Activated CD4-positive, alpha-beta T cell treated with anti-CD3 and anti-CD28 coated beads, Interleukin-2, amount 10 ng/mL, durations not matched to agents 24 days and 14 days (primary cell): Measurements from ENCODE around the gene ACSBG1. TPM values are rescaled to one million over a fixed set of nuclear protein-coding genes. Genes with fewer than 3 reads are reported as not detected.

Source experiments
- DNase-seq: peaks from one replicate; pipeline ENCODE4 v3.0.0; 2022
- H3K27ac Mint-ChIP-seq: one replicate; pipeline ENCODE4 v1.8.0; 2022; ENCODE audit warnings: mild to moderate bottlenecking, mixed read lengths
- H3K27me3 Mint-ChIP-seq: one replicate; pipeline ENCODE4 v1.8.0; 2022; ENCODE audit warnings: mixed read lengths
- H3K36me3 Mint-ChIP-seq: one replicate; pipeline ENCODE4 v1.8.0; 2022; ENCODE audit warnings: low read depth, mild to moderate bottlenecking, mixed read lengths
- H3K4me1 Mint-ChIP-seq: one replicate; pipeline ENCODE4 v1.8.0; 2021; ENCODE audit warnings: mixed read lengths
- H3K4me3 Mint-ChIP-seq: one replicate; pipeline ENCODE4 v1.8.0; 2022; ENCODE audit warnings: mild to moderate bottlenecking, moderate library complexity, mixed read lengths
- H3K9me3 Mint-ChIP-seq: one replicate; pipeline ENCODE4 v1.8.0; 2021; ENCODE audit warnings: mixed read lengths
- intact Hi-C: fragments of 100-400 bp; cut with micrococcal nuclease; formaldehyde crosslinking; loops from one replicate; pipeline ENCODE4 v1.15.1; 2023
- total RNA-seq: library from RNA; stranded (reverse); gene quantifications from 2 replicates; pipeline ENCODE4 v1.2.3, GENCODE V29; 2022

Gene ACSBG1
- not detected in 2 replicates for total RNA-seq

GRCh38 chr15:78234515-78235040 lies at the start of gene ACSBG1:
ACSBG1 (minus strand) TSS chr15:78234565; CDS start chr15:78234501, 64 bp downstream.
- H3K27me3 Mint-ChIP-seq = peaks cover 10% of the 10 kb centered on the region
- DNase-seq = no peak
- no peaks in the 10 kb centered on the region for H3K9me3 Mint-ChIP-seq
- intact Hi-C loops = no loop called here
- no peak within 1 kb of the TSS for H3K27ac Mint-ChIP-seq
- no peaks in the 10 kb centered on the region for H3K36me3 Mint-ChIP-seq
- no peak within 1 kb of the TSS for H3K4me3 Mint-ChIP-seq
- H3K4me1 Mint-ChIP-seq = peaks cover 6% of the 10 kb centered on the region

GRCh38 chr15:78282324-78282723 lies 48.0 kb upstream of the ACSBG1 start:
- intact Hi-C loops = no loop called here
- Mint-ChIP-seq H3K4me3 (no peak overlapping the region), H3K27ac (no peak overlapping the region), H3K27me3 (no peaks in the 10 kb centered on the region), H3K4me1 (peaks cover 2% of the 10 kb centered on the region), H3K9me3 (no peaks in the 10 kb centered on the region), H3K36me3 (peaks cover 40% of the 10 kb centered on the region)
- no peak for DNase-seq

- Mint-ChIP-seq H3K9me3 (no peaks in the 10 kb centered on the region), H3K27ac (no peak overlapping the region), H3K4me1 (peaks cover 2% of the 10 kb centered on the region), H3K4me3 (no peak overlapping the region), H3K36me3 (peaks cover 38% of the 10 kb centered on the region), H3K27me3 (no peaks in the 10 kb centered on the region)
- DNase-seq = no peak
- intact Hi-C loops = no loop called here
Observed at GRCh38 chr15:78280319-78281072, 46.1 kb upstream of the ACSBG1 start.

GRCh38 chr15:78276064-78276943 lies 41.9 kb upstream of the ACSBG1 start:
- peaks cover 2% of the 10 kb centered on the region for H3K4me1 Mint-ChIP-seq
- H3K9me3 Mint-ChIP-seq = no peaks in the 10 kb centered on the region
- no peak for DNase-seq
- H3K27ac Mint-ChIP-seq = no peak overlapping the region
- intact Hi-C loops = no loop called here
- no peak overlapping the region for H3K4me3 Mint-ChIP-seq
- H3K27me3 Mint-ChIP-seq = no peaks in the 10 kb centered on the region
- H3K36me3 Mint-ChIP-seq = peaks cover 46% of the 10 kb centered on the region

- Mint-ChIP-seq H3K27ac (no peak overlapping the region), H3K27me3 (no peaks in the 10 kb centered on the region), H3K9me3 (no peaks in the 10 kb centered on the region), H3K36me3 (peaks cover 40% of the 10 kb centered on the region), H3K4me1 (peaks cover 7% of the 10 kb centered on the region), H3K4me3 (no peak overlapping the region)
- DNase-seq = no peak
- intact Hi-C loops = no loop called here
Observed at GRCh38 chr15:78274994-78275393, 40.6 kb upstream of the ACSBG1 start.

GRCh38 chr15:78272776-78273175 lies 38.4 kb upstream of the ACSBG1 start:
- DNase-seq = no peak
- intact Hi-C loops = no loop called here
- H3K27ac Mint-ChIP-seq = no peak overlapping the region
- H3K4me1 Mint-ChIP-seq = peaks cover 7% of the 10 kb centered on the region
- H3K36me3 Mint-ChIP-seq = peaks cover 31% of the 10 kb centered on the region
- no peaks in the 10 kb centered on the region for H3K9me3 Mint-ChIP-seq
- H3K27me3 Mint-ChIP-seq = no peaks in the 10 kb centered on the region
- no peak overlapping the region for H3K4me3 Mint-ChIP-seq

- Mint-ChIP-seq H3K4me1 (peaks cover 9% of the 10 kb centered on the region), H3K4me3 (no peak overlapping the region), H3K9me3 (no peaks in the 10 kb centered on the region), H3K27ac (no peak overlapping the region), H3K36me3 (peaks cover 34% of the 10 kb centered on the region), H3K27me3 (no peaks in the 10 kb centered on the region)
- intact Hi-C loops = no loop called here
- no peak for DNase-seq
Observed at GRCh38 chr15:78272316-78272715, 38.0 kb upstream of the ACSBG1 start.

- peak overlapping the region; percentile 9 for H3K4me3 Mint-ChIP-seq
- H3K36me3 Mint-ChIP-seq = peaks cover 17% of the 10 kb centered on the region
- H3K4me1 Mint-ChIP-seq = peaks cover 26% of the 10 kb centered on the region
- H3K27me3 Mint-ChIP-seq = no peaks in the 10 kb centered on the region
- H3K9me3 Mint-ChIP-seq = no peaks in the 10 kb centered on the region
- DNase-seq = no peak
- intact Hi-C loops = no loop called here
- H3K27ac Mint-ChIP-seq = no peak overlapping the region
Observed at GRCh38 chr15:78266806-78267205, 32.4 kb upstream of the ACSBG1 start.

- intact Hi-C loops = no loop called here
- DNase-seq = no peak
- Mint-ChIP-seq H3K4me1 (peaks cover 26% of the 10 kb centered on the region), H3K4me3 (peak overlapping the region; percentile 90), H3K36me3 (peaks cover 17% of the 10 kb centered on the region), H3K9me3 (no peaks in the 10 kb centered on the region), H3K27ac (no peak overlapping the region), H3K27me3 (no peaks in the 10 kb centered on the region)
Observed at GRCh38 chr15:78266229-78266628, 31.9 kb upstream of the ACSBG1 start.

GRCh38 chr15:78265752-78266224 lies 31.4 kb upstream of the ACSBG1 start:
- peak overlapping the region; percentile 89 for H3K27ac Mint-ChIP-seq
- intact Hi-C loops = loop anchor here (2.0 kb wide), 1 partner anchor 33 kb away; the partner anchor contains the start of gene SKIC8
- H3K4me1 Mint-ChIP-seq = peaks cover 26% of the 10 kb centered on the region
- H3K36me3 Mint-ChIP-seq = peaks cover 17% of the 10 kb centered on the region
- peak overlapping the region; percentile 90 for H3K4me3 Mint-ChIP-seq
- DNase-seq = peak; percentile 63
- no peaks in the 10 kb centered on the region for H3K27me3 Mint-ChIP-seq
- H3K9me3 Mint-ChIP-seq = no peaks in the 10 kb centered on the region

GRCh38 chr15:78265137-78265460 lies 30.7 kb upstream of the ACSBG1 start:
- intact Hi-C loops = loop anchor here (2.0 kb wide), 1 partner anchor 34 kb away; the partner anchor contains the start of gene SKIC8
- Mint-ChIP-seq H3K9me3 (no peaks in the 10 kb centered on the region), H3K36me3 (peaks cover 12% of the 10 kb centered on the region), H3K4me1 (peaks cover 21% of the 10 kb centered on the region), H3K27me3 (no peaks in the 10 kb centered on the region), H3K27ac (peak overlapping the region; percentile 89), H3K4me3 (peak overlapping the region; percentile 90)
- no peak for DNase-seq

- Mint-ChIP-seq H3K27ac (peak within 1 kb of the TSS; percentile 89), H3K4me3 (peak within 1 kb of the TSS; percentile 90), H3K36me3 (peaks cover 10% of the 10 kb centered on the region), H3K27me3 (no peaks in the 10 kb centered on the region), H3K4me1 (peaks cover 19% of the 10 kb centered on the region), H3K9me3 (no peaks in the 10 kb centered on the region)
- intact Hi-C loops = loop anchor here (2.0 kb wide), 1 partner anchor 34 kb away; the partner anchor contains the start of gene SKIC8
- DNase-seq = peak; percentile 90
Observed at GRCh38 chr15:78264304-78265136, 30.2 kb upstream of the ACSBG1 start, which contains the start of gene DNAJA4. DNAJA4 (plus strand) TSS chr15:78264562; CDS start chr15:78264764, 202 bp downstream.

GRCh38 chr15:78263907-78264303 lies 29.5 kb upstream of the ACSBG1 start:
- Mint-ChIP-seq H3K27me3 (no peaks in the 10 kb centered on the region), H3K4me3 (peak overlapping the region; percentile 67), H3K36me3 (peaks cover 10% of the 10 kb centered on the region), H3K27ac (peak overlapping the region; percentile 79), H3K4me1 (peaks cover 19% of the 10 kb centered on the region), H3K9me3 (no peaks in the 10 kb centered on the region)
- peak; percentile 64 for DNase-seq
- intact Hi-C loops = loop anchor here (2.0 kb wide), 1 partner anchor 35 kb away; the partner anchor contains the start of gene SKIC8
